CD4-positive, alpha-beta T cell treated with Interferon alpha-2 for 1 hour (primary cell): ENCODE data around the gene WDFY1.

Experiments used
- DNase-seq, 2 donors: peaks; one replicate each; pipeline ENCODE4 v3.0.0-alpha.2; 2020 to 2022

Gene WDFY1, protein sequence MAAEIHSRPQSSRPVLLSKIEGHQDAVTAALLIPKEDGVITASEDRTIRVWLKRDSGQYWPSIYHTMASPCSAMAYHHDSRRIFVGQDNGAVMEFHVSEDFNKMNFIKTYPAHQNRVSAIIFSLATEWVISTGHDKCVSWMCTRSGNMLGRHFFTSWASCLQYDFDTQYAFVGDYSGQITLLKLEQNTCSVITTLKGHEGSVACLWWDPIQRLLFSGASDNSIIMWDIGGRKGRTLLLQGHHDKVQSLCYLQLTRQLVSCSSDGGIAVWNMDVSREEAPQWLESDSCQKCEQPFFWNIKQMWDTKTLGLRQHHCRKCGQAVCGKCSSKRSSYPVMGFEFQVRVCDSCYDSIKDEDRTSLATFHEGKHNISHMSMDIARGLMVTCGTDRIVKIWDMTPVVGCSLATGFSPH

GRCh38 chr2:223944703-223945531, at the start of gene WDFY1:
TSS of gene WDFY1 (minus strand) at chr2:223945335. CDS start at chr2:223945284, 51 bp downstream.
- peak; percentile 77 to 83 for DNase-seq

GRCh38 chr2:223994562-223995162, 49.5 kb upstream of the WDFY1 start:
- no peak for DNase-seq

GRCh38 chr2:223993634-223994232, 48.6 kb upstream of the WDFY1 start:
- DNase-seq = peak; percentile 40 to 64

- DNase-seq = no peak
Measured at GRCh38 chr2:223991611-223992010, 46.5 kb upstream of the WDFY1 start.

DNA sequence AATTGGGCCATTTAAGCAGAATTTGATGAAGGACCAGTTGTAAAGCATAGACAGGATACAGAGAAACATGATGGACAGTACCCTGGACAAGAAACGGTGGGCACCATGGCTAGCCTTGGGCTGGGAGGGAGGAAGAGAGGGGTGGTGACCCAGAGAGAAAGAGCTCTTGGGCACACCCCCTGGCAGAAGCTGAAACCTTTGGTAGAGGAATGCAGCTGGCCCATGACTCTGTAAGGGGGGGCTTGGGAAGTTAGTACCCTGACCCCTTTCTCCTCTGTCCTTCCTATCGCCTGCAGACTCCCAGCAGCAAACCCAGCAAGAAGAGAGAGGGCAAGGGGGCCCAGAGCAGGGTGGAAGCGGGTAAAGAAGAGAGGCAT, 44.7 kb upstream of the WDFY1 start:
- no peak for DNase-seq

DNA sequence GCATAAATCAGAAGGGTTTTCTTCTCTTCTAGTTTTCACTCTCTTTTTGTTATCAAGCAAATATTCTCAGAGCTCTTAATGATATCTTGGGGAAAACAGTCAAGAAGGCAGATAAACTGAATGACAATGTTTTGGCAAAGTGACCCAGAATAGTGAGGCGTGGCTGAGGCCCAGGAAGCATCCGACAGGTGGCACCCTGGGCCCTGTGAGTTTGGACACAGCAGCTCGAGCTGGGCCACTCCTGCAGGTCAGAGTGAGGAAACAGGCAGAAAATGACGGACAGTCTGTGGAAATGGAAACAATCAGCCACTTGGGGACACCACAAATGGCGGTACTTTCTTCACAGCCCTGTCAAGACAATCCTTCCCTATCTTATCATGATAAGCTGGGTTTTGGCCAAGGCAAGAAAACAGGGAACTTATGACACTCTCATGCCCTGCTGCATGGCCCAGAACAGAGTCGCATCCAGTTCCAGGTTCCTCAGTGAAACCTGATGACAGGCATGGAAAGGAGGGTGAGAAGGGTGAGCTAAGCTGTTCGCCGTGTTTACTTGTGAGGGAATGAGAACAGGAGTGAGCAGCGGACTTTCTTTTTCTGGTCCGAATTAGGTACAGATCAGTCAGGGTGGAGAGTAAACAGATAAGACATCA, 44.2 kb upstream of the WDFY1 start:
- no peak for DNase-seq

DNA sequence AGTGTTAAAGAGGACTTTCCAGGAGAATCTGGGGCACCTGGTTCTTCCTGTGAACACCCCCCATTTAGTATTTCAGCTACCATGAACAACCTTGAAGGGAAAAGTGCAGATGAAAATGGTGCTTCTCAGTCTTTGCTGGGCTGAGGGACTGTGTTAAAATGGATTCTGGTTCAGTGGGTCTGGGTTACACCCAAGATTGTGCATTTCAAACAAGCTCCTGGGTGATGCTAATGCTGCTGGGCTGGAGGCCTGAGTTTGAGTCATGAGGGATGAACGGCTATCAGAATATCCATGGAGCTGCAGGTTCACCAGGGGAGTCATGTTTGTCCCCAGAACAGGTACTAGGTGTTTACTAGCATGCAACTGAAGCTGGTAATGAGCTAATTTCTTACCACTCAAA, 36.1 kb upstream of the WDFY1 start:
- DNase-seq = no peak

GRCh38 chr2:223980803-223981202, 35.7 kb upstream of the WDFY1 start:
- DNase-seq = no peak

- DNase-seq = no peak
Measured at GRCh38 chr2:223980397-223980735, 35.2 kb upstream of the WDFY1 start.

DNA sequence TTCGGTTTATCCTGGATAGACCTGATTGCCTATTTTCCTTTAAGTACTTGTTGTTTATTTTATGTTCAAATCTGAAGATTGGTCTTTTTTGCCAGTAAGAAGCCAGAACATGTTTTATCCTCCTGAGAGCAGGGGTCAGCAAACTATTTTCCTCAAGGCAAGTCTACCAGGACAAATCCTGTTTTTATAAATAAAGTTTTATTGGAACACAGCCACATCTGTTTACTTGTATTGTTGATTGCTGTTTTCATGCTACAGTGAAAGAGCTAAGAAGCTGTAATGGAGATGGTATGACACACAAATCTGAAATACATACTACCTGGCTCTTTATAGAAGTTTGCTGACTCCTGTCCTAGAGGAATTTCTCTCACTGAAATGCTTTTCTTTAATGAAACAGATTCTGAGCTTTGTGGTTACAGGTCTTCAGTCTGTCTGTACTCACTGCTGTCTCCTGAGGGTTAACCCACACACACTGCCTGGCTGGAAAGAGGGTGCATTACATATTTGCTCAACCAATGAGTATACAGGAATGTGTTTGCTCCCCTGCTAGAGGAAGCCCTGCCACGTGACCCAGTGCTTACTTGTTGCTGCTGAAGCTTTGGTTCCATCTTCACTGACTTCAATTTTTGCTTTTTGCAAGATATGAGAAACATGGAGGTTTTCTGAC, 34.7 kb upstream of the WDFY1 start:
- DNase-seq = no peak

GRCh38 chr2:223978451-223978850, 33.3 kb upstream of the WDFY1 start:
- DNase-seq = no peak

DNA sequence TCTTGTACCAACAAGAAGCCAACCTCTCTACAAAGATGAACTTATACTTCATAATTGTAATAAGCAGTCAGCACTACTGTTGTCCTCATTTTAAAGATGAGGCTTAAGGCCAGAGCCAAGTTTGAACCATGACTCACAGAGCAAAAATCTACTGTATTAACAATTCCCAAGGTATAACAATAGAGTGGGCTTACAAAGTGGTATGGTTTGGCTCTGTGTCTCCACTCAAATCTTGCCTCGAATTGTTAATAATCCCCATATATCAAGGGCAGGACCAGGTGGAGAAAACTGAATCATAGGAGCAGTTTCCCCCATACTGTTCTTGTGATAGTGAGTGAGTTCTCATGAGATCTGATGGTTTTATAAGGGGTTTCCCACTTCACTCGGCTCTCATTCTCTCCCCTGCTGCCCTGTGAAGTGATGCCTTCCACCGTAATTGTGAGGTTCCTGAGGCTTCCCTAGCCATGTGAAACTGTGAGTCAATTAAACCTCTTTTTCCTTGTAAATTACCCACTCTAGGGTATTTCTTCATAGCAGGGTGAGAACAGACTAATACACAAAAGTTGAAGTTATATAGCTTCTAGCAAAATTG, 31.6 kb upstream of the WDFY1 start:
- DNase-seq = no peak

GRCh38 chr2:223973606-223974005, 28.5 kb upstream of the WDFY1 start:
- DNase-seq = no peak

DNA sequence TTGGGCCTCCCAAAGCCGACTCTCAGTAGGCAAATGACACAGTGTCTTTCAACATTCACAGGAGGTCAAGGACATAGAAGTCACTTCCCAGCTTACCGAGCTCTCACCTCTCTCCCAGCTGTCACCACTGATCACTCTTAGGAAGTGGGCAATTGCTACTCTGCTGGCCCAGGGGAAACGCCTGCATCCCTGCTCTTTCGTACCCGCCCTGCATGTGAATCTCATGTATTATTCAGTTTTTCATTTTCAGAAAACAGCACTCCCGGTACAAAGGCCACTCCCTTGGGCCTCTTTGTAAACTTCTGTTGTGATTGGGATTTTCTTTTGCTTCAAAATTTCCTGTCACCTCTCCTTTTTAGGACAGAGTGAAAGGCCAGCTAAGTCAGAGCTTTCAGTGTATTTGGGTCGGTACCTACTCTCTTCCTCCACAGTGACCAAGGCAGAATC, 27.5 kb upstream of the WDFY1 start:
- no peak for DNase-seq

- no peak for DNase-seq
Measured at GRCh38 chr2:223971731-223972130, 26.6 kb upstream of the WDFY1 start.

DNA sequence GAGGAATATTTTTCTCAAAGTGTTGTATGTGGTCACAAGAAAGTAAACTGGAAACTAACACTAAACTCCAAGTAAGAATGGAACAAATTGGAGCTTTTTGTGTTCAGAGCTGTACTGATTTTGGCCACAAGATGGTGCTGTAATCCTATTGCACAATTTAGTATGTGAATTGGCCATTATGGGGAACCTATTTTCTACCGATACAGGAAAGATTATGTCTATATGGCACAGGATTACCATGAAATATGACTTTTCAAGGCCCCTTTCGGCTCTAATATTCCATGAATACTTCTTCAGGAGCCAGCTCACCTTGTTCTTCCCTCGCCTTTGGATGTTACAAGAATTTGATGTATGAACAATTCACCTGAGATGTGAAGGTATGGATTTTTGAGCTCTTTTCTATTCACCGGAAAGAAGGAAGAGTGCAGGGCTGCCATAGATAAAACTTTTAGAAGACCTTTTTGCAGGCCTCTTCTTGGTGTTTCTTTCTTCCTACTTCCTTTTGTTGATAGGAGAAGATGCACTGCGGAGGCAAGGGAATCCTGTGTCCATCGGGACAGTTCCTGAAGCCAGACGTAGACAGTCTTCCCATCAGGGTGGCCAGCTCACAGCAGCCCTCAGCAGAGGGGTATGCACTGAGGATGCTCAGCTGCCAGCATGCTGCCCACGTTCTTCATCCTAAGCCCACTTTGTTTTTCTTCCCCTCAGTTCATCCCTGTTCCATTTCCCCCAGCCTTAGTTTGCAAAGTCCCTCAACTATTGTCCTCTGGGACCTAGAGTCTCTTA, 25.4 kb upstream of the WDFY1 start:
- peak; percentile 34 to 73 for DNase-seq

DNA sequence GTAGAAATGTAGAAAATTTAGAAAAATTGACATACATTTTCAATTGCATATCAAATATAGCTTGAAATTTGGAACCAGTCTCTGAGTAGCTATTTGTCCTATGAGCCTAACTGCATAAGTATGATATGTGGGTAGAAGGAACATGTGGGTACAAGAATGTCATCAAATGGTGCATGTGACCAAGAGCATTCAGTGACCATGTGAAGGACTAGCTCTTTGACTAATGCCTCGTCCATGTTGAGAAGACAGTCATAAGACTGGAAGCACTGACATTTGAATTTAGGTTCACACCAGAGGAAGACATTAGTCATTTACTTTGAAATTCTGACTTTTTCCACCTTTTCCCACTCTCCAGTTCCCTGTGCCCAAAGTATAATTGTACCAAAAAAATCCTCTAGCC, 24.7 kb upstream of the WDFY1 start:
- no peak for DNase-seq

- no peak for DNase-seq
Measured at GRCh38 chr2:223969315-223969714, 24.2 kb upstream of the WDFY1 start.

- DNase-seq = no peak
Measured at GRCh38 chr2:223967981-223968380, 22.8 kb upstream of the WDFY1 start.

- no peak for DNase-seq
Measured at GRCh38 chr2:223959688-223960087, 14.6 kb upstream of the WDFY1 start.
